ENCODE data around the gene PIP4K2A. TPM values are rescaled to one million over a fixed set of nuclear protein-coding genes. Genes with fewer than 3 reads are reported as not detected.

PIP4K2A gene
- total and polyA plus RNA-seq, 2 of the 8 experiments (the other 6 are each of a cell fraction or from before 2014, with no cell fraction given), result 19.0 to 60.9 TPM

DNA sequence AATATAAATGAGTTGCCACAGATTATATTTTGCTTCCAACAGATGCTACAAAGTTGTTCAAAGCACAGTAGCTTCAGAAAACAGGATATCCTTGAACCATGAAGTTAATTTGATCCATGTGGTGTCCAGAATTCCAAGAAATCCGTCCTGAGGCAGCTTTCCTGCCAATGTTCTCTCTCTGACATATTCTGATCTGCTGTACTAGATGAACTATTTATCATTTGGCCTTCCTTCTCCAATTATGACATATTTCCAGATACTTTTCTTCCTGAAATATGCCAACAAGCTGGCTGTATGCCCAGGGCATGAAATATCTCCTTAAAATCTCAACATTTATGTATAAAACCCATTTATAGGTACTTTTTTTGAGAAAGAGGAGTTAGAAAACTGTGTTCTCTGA lies 227.9 kb downstream of the PIP4K2A start:
- Histone ChIP-seq H3K4ac (replicated peaks; ENCODE audit: insufficient read length, low read depth, low read length) (no peak overlapping the region), H2BK15ac (ENCODE audit: low read length) (no peak overlapping the region), H3K18ac (ENCODE audit: extremely low read depth, low read length) (no peak overlapping the region), H3K4me1 (replicated peaks in 1 of 4; ENCODE audit: control insufficient read depth in 3 of 4, insufficient read depth in 4 of 4, low read length in 3 of 4) (peaks cover 0 to 6% (median 0%) of the 10 kb centered on the region in 4 experiments; a peak in 3 of 7 replicates), H4K91ac (replicated peaks; ENCODE audit: insufficient read length, low read length) (no peak overlapping the region), H3K36me3 (ENCODE audit: control insufficient read depth in 2 of 4, insufficient read depth in 4 of 4, low read length in 3 of 4) (no peaks in the 10 kb centered on the region), H3K4me2 (ENCODE audit: insufficient read depth in 1 of 2, low read depth in 2 of 2, low read length in 2 of 2) (no peak overlapping the region), H4K8ac (ENCODE audit: extremely low read depth, insufficient read depth, low read length) (no peak overlapping the region), H3K27me3 (replicated peaks in 1 of 4; ENCODE audit: control insufficient read depth in 3 of 4, extremely low read depth in 1 of 4, insufficient read depth in 3 of 4, low read length in 3 of 4) (no peaks in the 10 kb centered on the region; a peak in 1 of 7 replicates), H3K56ac (replicated peaks; ENCODE audit: insufficient read length, low read depth, low read length) (no peak overlapping the region), H3K27ac (ENCODE audit: low read depth, low read length) (no peak overlapping the region), H2BK12ac (ENCODE audit: low read depth, low read length) (no peak overlapping the region), H2AK5ac (ENCODE audit: low read depth, low read length) (no peak overlapping the region), H2AFZ (ENCODE audit: low read length) (no peak overlapping the region), H3K79me2 (ENCODE audit: control insufficient read depth in 1 of 2, insufficient read depth in 2 of 2, low read length in 2 of 2) (no peaks in the 10 kb centered on the region), H3K23ac (ENCODE audit: insufficient read length) (no peak overlapping the region), H4K20me1 (replicated peaks in 1 of 2; ENCODE audit: control insufficient read depth in 1 of 2, insufficient read depth in 2 of 2, low read length in 2 of 2) (no peaks in the 10 kb centered on the region), H4K5ac (ENCODE audit: insufficient read length, low read depth, low read length) (no peak overlapping the region), H3K9me3 (ENCODE audit: insufficient read depth in 2 of 2, low read depth in 1 of 2, low read length in 1 of 2) (no peaks in the 10 kb centered on the region), H2BK120ac (replicated peaks; ENCODE audit: low read depth, low read length) (no peak overlapping the region), H2BK20ac (ENCODE audit: low read length) (no peak overlapping the region), H3K14ac (ENCODE audit: insufficient read length) (no peak overlapping the region), H3K4me3 (ENCODE audit: extremely low read depth in 1 of 4, insufficient read depth in 2 of 4, low read depth in 3 of 4, low read length in 4 of 4) (no peak overlapping the region), H3K9ac (replicated peaks in 1 of 4; ENCODE audit: extremely low read depth in 1 of 4, low read depth in 3 of 4, low read length in 3 of 4) (no peak overlapping the region), H3K23me2 (ENCODE audit: low read depth, low read length) (no peaks in the 10 kb centered on the region), H3K79me1 (ENCODE audit: low read depth, low read length) (no peaks in the 10 kb centered on the region), H2BK5ac (ENCODE audit: low read depth, low read length) (no peak overlapping the region)
- CTCF ChIA-PET (ENCODE audit: partially characterized antibody), result interaction anchor here (0.9 to 1.5 kb wide), 4 partner anchors 7 to 501 kb away, joined by 3 to 4 read pairs (median 4); no protein-coding TSS in a partner anchor
- FAIRE-seq (no peak), DNase-seq (ENCODE audit: low read depth in 1 of 2, low spot score in 2 of 2) (no peak)
- WGBS, 2 experiments (ENCODE audit: extremely low coverage in 1 of 2, insufficient coverage in 1 of 2, insufficient read length in 1 of 2, insufficient replicate concordance in 2 of 2, low coverage in 1 of 2, low lambda C conversion rate in 2 of 2, missing lambda C conversion rate in 1 of 2), result 71% methylated on average over 1 of the region's 1 CpG; no CpG with 5 or more reads in 1 of the 2 experiments
- POLR2A ChIA-PET (ENCODE audit: partially characterized antibody), result no interaction called here
- no peak for TF ChIP-seq HDAC6 (IDR thresholded peaks at IDR 0.05; ENCODE audit: low read depth, low read length)
- TF ChIP-seq CHD2 (IDR thresholded peaks at IDR 0.05; ENCODE audit: low read length), result no peak
- no peak for TF ChIP-seq RBBP5 (IDR thresholded peaks at IDR 0.05; ENCODE audit: borderline replicate concordance, low read depth, low read length)
- no peak for TF ChIP-seq CTBP2 (IDR thresholded peaks at IDR 0.05; ENCODE audit: borderline replicate concordance, insufficient read depth, insufficient read length, low read length)
- TF ChIP-seq CREB1 (IDR thresholded peaks at IDR 0.05), result no peak
- TF ChIP-seq USF2 (IDR thresholded peaks at IDR 0.05; ENCODE audit: low read length), result no peak
- no peak for TF ChIP-seq ATF3 (IDR thresholded peaks at IDR 0.05; ENCODE audit: insufficient read depth, low read depth, low read length)
- TF ChIP-seq SIX5 (IDR thresholded peaks at IDR 0.05; ENCODE audit: low read depth, low read length), result no peak
- no peak for TF ChIP-seq HDAC2 (IDR thresholded peaks at IDR 0.05; ENCODE audit: borderline replicate concordance in 1 of 2, low read depth in 2 of 2, low read length in 2 of 2)
- no peak for TF ChIP-seq JUN (IDR thresholded peaks at IDR 0.05; ENCODE audit: low read depth, low read length)
- TF ChIP-seq CHD1 (IDR thresholded peaks at IDR 0.05; ENCODE audit: low read depth, low read length), result no peak
- TF ChIP-seq CBX8 (IDR thresholded peaks at IDR 0.05; ENCODE audit: borderline replicate concordance, low read depth, low read length), result no peak
- TF ChIP-seq RXRA (IDR thresholded peaks at IDR 0.05; ENCODE audit: insufficient read depth, low read depth, low read length), result no peak

All from H1 (cell line).